Measurements from ENCODE around the gene SERGEF.

DNA sequence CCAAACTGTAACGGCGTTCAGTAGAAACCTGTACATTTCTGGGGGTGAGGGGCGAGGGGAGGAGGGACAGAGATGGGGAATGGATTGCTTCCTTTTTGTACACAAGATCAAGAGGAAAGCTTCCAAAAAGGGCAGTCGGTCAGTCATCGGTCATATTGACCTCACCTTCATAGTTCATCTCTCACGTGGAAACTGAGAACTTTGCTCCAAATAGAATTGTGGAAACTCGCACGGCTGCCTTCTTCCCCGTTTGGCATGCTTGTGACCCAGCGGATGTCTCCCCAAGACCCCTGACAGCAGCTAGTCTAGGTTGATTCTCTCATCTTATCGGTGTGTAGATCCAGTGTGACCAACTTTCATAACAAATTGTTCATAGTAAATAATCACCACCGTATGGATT is 230.7 kb downstream of the SERGEF start:
- no peak for TF ChIP-seq CTCF (IDR thresholded peaks at IDR 0.05)
- no peak for TF ChIP-seq POLR2A (IDR thresholded peaks at IDR 0.05; ENCODE audit: low read depth)
- TF ChIP-seq POLR2AphosphoS5 (IDR thresholded peaks at IDR 0.05), result no peak

All from esophagus muscularis mucosa (tissue), 3 donors.